Large intestine (tissue), 3 donors: ENCODE data around the gene LRP1. TPM values are rescaled to one million over a fixed set of nuclear protein-coding genes. Genes with fewer than 3 reads are reported as not detected.

Experiments
- DNase-seq, 2 donors: peaks; one replicate each; pipeline versions ENCODE4 v3.0.0 to v3.0.0-alpha.2; 2013
- H3K27ac ChIP-seq: one replicate; pipeline ENCODE4 v1.5.1; 2013; ENCODE audit warnings: low read length
- H3K27me3 ChIP-seq: 2 replicates; pipeline ENCODE4 v1.6.1; 2013; ENCODE audit warnings: low read length; ENCODE audit not compliant: control insufficient read depth, insufficient read depth
- H3K36me3 ChIP-seq: 2 replicates; pipeline ENCODE4 v1.6.1; 2013; ENCODE audit warnings: low read length; ENCODE audit not compliant: control insufficient read depth, insufficient read depth
- H3K4me1 ChIP-seq: one replicate; pipeline ENCODE4 v1.6.1; 2013; ENCODE audit warnings: low read length; ENCODE audit not compliant: control insufficient read depth, insufficient read depth
- H3K4me3 ChIP-seq: one replicate; pipeline ENCODE4 v1.5.1; 2013; ENCODE audit warnings: low read length
- H3K9me3 ChIP-seq: one replicate; pipeline ENCODE4 v1.6.1; 2013; ENCODE audit warnings: mild to moderate bottlenecking, low read depth, low read length, moderate library complexity; ENCODE audit not compliant: control insufficient read depth
- WGBS: methylation state at CpG from one replicate; pipeline ENCODE4 v1.1.5; 2013; ENCODE audit warnings: low lambda C conversion rate; ENCODE audit not compliant: insufficient coverage; 5-methylcytosine and 5-hydroxymethylcytosine counted together
- polyA plus RNA-seq: library from polyadenylated mRNA; unstranded; fragments of 120-200 nt; gene quantifications from one replicate; pipeline ENCODE4 v1.2.1, GENCODE V29; 2013

The LRP1 gene
- polyA plus RNA-seq, 1 donor = 100 TPM

DNA sequence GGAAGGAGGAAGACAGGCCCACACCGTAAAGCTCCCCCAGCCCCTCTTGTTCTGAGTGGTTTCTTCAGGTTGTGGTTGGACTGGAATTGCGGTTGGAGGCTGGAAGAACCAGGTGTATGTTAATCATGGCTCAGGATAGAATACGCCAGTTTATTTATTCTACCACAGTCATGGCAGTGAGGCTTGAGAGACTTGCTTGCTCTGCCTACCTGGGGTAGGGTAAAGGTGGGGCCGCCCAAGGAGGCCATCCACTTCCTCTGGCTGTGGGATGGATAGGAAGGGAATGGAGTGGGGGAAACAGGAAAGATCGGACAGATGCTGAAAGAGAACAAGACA is 109.3 kb downstream of the LRP1 start:
- Histone ChIP-seq H3K4me3 (no peak overlapping the region), H3K27ac (no peak overlapping the region), H3K27me3 (peaks cover 75% of the 10 kb centered on the region), H3K9me3 (peaks cover 13% of the 10 kb centered on the region), H3K36me3 (peaks cover 17% of the 10 kb centered on the region), H3K4me1 (peaks cover 39% of the 10 kb centered on the region)
- no CpG with 5 or more reads among the region's 5 CpGs for WGBS
- no peak for DNase-seq

DNA sequence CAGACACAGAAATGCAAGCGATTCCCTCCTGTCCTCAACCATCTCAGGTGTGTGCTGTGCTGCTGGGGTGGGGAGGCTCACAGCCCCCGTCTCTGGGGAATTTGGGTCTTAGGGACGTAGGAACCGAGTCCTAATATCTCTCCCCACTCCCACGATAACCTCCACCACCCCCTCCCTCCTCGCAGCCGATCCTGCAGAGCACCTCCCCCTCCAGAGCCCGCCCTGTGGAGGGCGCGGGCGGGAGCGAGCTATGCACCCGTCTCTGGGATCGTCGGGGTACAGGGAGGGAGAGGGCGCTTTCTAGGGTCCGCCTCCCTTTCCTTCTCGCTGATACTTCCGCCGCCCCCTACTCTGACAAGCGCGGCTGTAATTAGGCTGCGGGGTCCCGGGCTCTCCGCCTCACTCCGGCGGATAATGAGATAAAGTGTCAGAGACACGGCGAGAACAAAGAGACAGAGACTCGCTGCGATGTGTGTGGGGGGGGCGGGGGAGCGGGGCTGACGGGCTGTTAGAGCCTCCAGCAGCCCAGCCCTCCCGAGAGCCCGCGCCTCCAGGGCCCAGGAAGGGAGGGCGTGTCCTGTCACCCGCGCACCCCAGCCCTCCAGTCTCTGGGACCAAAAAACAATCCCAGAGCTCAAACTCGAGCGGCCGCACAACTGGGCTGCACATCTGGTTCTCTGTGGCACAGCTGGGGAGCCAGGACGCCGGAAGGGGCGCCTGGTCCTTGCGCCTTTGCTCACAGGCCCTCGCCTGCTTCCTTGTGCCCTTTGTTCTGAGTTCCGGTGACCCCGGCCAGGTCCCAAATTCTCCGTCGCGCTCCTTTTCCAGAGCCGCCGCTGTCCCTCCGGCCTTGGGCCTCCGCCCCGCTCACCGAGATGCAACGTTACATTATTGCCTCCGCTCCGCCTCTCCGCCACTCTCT is 109.9 kb downstream of the LRP1 start:
- Histone ChIP-seq H3K4me1 (peaks cover 46% of the 10 kb centered on the region), H3K9me3 (peaks cover 13% of the 10 kb centered on the region), H3K36me3 (peaks cover 11% of the 10 kb centered on the region), H3K4me3 (peak overlapping the region; percentile 30), H3K27me3 (peaks cover 81% of the 10 kb centered on the region), H3K27ac (no peak overlapping the region)
- WGBS = no CpG with 5 or more reads among the region's 63 CpGs
- no peak for DNase-seq

DNA sequence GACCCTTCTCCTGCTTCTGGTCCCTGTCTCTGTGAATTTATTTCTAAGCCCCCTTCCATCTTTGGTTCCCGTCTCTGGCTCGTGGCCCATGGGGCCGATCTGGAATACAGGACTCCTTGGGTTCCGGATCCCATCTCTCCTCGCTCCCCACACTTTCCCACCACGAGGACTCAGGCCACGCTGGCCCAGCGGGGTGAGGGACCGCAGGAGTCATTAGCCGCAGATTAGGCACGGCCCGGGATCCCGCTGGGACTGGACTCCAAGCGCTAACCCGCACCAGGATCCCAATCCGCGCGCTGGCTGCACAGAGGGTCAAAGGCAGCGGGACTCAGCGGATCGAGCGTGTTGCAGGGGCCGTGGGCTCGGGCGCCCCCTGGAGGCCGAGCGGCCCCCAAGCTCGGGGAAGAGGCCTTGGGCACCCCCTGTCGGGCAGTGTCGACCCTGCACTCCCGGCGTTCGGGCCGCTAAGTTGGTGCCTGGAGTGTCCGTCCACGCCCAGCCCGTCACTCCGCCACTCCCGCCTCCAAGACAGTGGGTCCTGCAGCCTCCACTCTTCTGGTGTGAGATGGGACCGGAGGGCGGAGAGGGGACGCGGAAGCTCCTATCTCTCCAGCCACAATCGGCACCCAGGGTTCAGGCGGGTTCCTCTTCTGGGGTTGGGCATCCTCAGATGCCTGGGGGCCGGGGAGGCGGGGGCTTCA is 110.7 kb downstream of the LRP1 start:
- Histone ChIP-seq H3K36me3 (peaks cover 3% of the 10 kb centered on the region), H3K27ac (no peak overlapping the region), H3K4me1 (peaks cover 54% of the 10 kb centered on the region), H3K4me3 (peak overlapping the region; percentile 30), H3K27me3 (peaks cover 89% of the 10 kb centered on the region), H3K9me3 (peaks cover 16% of the 10 kb centered on the region)
- DNase-seq = peak; percentile 78 to 80
- WGBS = no CpG with 5 or more reads among the region's 47 CpGs

DNA sequence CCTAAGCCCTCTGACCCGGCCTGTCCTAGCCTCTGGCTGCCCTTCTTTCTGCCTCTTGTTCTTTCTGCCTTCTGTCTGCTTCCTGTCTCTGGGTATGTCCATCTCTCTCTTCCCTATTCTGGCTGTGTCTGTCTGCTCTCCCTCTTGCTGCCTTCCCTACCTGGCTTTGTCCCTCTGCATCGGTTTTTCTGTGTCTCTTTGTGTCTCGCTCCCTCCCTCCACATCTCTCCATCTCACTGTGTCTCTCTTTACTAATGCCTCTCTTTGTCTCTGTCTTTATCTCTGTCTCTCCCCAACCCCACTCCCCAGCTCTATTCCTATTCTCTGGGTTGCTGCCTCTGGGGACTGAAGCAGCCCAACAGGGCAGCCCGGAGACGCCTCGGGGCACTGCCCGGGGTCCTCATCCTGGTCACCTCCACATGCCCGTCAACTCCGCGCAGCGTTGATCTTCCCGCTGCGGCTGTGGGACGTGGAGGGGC is 111.3 kb downstream of the LRP1 start:
- WGBS = 0% methylated on average over 2 of the region's 14 CpGs
- no peak for DNase-seq
- H3K36me3 ChIP-seq = no peaks in the 10 kb centered on the region
- H3K4me1 ChIP-seq = peaks cover 54% of the 10 kb centered on the region
- no peak overlapping the region for H3K27ac ChIP-seq
- H3K9me3 ChIP-seq = peaks cover 16% of the 10 kb centered on the region
- peaks cover 94% of the 10 kb centered on the region for H3K27me3 ChIP-seq
- H3K4me3 ChIP-seq = peak overlapping the region; percentile 42

DNA sequence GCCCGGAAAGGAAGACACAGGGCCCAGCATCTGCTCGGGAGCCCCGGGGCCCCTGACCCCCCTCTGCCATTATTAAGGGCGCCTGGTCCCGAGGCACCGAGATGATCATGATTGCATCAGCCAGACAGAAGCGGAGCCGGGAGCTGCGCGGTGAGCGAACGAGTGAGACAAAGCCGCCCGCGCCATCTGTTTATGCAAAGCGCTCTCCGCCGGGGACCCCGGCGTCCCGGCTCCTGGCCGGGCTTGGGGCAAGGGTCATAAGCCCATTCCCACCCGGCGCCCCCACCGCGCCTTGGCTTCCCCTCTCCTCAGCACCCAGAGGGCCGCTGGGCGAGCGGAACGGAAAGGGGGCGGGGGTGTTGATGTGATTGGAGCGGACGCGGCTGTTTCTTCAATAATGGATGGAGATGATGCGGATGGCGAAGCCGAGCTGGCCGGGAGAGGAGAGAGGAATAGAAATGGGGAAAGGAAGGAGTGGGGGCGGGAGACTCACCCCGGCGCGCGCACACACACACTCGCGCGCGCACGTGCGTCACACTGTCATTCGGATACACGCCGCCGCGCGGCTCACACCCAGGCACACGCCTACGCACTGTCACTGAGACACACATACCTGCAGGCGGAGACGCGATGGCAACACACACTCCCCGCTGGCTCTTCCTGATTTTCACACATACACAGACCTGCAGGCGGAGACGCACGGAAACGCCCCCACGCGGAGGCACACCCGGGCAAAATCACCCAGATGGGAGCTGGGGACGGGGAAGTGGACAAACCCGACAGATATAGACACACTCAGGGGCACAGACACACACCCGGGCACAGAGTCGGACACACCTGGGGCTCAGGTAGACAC is 112.0 kb downstream of the LRP1 start:
- WGBS = no CpG with 5 or more reads among the region's 72 CpGs
- no peak overlapping the region for H3K27ac ChIP-seq
- peak; percentile 43 to 56 for DNase-seq
- peak overlapping the region; percentile 42 for H3K4me3 ChIP-seq
- H3K4me1 ChIP-seq = peaks cover 54% of the 10 kb centered on the region
- peaks cover 16% of the 10 kb centered on the region for H3K9me3 ChIP-seq
- H3K36me3 ChIP-seq = no peaks in the 10 kb centered on the region
- H3K27me3 ChIP-seq = peaks cover 91% of the 10 kb centered on the region

DNA sequence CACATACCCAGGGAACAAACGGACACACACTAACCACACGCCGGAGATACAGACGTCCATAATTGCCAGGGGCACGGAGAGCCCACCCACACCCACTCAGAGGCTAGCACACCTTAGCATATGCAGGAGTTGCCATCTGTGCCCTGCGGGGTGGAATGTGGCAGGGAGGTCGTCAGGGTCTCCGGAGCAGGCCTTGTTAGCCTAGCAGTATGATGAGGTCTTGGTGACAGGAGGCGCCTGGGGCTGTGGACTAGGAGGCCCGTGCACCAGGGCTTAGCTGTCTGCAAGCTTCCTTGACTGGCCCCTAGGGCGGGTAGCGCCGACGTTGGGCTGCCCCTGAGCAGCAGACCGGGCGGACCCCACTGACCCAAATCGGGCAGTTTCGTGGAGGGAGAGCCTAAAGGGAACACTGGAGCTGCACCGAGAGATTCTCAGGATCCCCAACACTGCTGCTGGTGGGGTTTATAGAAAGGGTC is 112.7 kb downstream of the LRP1 start:
- H3K4me3 ChIP-seq = peak overlapping the region; percentile 42
- peaks cover 85% of the 10 kb centered on the region for H3K27me3 ChIP-seq
- DNase-seq = no peak
- no peak overlapping the region for H3K27ac ChIP-seq
- no CpG with 5 or more reads among the region's 19 CpGs for WGBS
- no peaks in the 10 kb centered on the region for H3K36me3 ChIP-seq
- H3K9me3 ChIP-seq = peaks cover 16% of the 10 kb centered on the region
- H3K4me1 ChIP-seq = peaks cover 54% of the 10 kb centered on the region

DNA sequence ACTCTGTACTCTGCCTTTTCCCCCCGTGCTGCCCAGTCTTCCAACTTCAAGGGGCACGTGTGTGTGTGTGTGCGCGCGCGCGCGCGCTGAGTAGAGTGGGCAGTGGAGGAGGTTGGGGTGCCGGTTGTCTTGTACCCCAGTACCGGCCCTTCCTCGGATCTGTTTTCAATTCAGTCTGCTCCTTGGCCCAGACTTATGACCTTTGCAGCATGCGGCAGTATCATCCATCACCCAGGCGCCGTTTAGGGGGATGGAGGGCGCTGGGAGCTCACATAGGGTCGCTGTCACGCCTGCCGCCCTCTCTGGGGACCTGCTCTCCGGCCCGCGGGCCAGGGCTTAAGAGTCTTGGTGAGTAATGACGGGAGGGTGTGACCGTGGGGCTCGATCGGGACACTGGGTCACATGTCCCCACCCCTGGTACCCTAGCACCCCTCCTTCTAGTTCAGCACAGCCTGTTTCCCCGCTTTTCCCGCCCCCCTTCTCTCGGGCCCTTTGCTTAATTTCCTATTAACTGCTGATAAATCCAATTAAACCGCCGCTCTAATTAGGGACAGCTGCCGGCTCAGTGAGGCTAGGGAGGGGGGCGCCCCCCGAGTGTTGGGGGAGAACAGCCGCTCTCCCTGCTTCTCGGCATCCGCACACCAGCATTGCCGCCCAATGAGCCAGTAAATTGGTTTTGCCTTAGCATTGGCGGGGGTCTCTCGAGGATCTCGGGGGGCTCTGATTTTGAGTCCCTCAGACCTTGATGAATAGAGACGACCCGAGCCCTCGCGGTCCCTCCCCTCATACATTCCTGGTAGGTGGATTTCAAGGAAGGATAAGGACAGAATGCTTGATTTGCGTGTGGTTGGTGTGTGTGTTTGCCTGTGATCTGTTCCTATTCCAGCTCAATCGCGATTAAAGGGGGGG is 113.4 kb downstream of the LRP1 start:
- Histone ChIP-seq H3K9me3 (peaks cover 12% of the 10 kb centered on the region), H3K36me3 (no peaks in the 10 kb centered on the region), H3K4me1 (peaks cover 54% of the 10 kb centered on the region), H3K27ac (no peak overlapping the region), H3K27me3 (peaks cover 78% of the 10 kb centered on the region), H3K4me3 (no peak overlapping the region)
- no CpG with 5 or more reads among the region's 48 CpGs for WGBS
- no peak for DNase-seq

DNA sequence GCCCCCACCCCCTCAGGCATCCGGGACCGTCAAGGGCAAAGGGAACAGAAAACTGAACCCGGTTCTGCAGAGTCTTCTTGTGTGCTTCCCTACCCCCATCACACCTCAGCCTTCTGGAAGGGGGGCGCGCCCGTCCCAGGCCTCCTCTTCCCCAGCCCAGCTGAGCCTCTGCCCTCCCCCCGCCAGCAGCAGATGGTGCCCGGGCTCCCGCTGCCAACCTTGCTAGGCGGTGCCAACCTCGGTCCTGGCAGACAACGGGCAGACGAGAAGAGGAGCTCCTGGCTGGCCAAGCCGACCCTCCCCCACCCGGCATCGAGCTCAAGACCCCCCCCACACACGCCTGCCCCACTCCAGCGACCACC is 114.0 kb downstream of the LRP1 start:
- H3K4me1 ChIP-seq = peaks cover 54% of the 10 kb centered on the region
- DNase-seq = no peak
- no peak overlapping the region for H3K27ac ChIP-seq
- H3K9me3 ChIP-seq = peaks cover 12% of the 10 kb centered on the region
- WGBS = no CpG with 5 or more reads among the region's 18 CpGs
- no peaks in the 10 kb centered on the region for H3K36me3 ChIP-seq
- H3K4me3 ChIP-seq = peak overlapping the region; percentile 38
- peaks cover 71% of the 10 kb centered on the region for H3K27me3 ChIP-seq

DNA sequence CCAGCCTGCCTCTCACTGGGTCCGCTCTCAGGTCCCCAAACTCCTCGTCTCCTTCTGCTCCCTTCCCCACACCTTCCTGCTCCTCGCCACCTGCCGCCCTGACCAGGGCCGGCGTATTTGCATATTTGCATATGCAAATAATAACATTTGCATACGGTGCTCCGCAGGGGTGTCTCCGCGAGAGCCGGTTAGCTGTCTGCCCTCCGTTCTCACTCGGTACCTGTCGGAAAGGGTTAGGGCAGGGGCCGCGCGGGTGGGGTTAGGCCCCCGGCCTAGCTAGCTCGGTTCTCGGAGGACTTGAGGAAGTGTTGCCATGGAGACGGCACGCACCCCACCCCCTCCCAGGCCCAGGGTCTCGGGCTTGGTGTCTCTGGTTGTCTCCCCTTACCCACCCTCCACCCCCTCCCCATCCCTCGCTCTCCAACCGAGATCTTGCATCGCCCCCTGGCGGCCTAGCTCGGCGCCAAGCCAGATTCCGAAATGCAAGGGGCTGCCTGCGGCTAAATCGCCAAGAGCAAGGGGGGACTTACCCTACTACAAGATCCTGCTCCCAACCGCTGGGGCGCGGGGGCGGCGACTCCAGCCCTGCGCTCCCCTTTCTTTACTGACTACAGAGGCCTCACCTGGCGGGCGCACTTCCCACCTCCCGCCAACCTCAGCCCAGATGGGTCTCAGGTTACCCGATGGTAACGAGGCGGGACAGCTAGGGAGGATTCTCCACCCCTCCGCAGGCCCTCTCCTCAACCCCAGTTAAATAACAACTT is 114.6 kb downstream of the LRP1 start:
- Histone ChIP-seq H3K4me1 (peaks cover 52% of the 10 kb centered on the region), H3K27me3 (peaks cover 66% of the 10 kb centered on the region), H3K4me3 (peak overlapping the region; percentile 38), H3K36me3 (no peaks in the 10 kb centered on the region), H3K27ac (no peak overlapping the region), H3K9me3 (peaks cover 12% of the 10 kb centered on the region)
- peak; percentile 50 to 58 for DNase-seq
- no CpG with 5 or more reads among the region's 45 CpGs for WGBS
